Measurements from ENCODE around the gene NKAIN4. TPM values are rescaled to one million over a fixed set of nuclear protein-coding genes. Genes with fewer than 3 reads are reported as not detected.

The NKAIN4 gene
- total RNA-seq, 1 donor from 2014 or later: not detected

GRCh38 chr20:63277466-63278272 lies 23.4 kb upstream of the NKAIN4 start:
- intact Hi-C loops (cut with micrococcal nuclease): no loop called here
- DNase-seq: no peak
- ATAC-seq: no peak

GRCh38 chr20:63276956-63277355 lies 22.7 kb upstream of the NKAIN4 start:
- no peak for ATAC-seq
- DNase-seq: no peak
- intact Hi-C loops (cut with micrococcal nuclease): no loop called here

- intact Hi-C loops (cut with micrococcal nuclease): no loop called here
- no peak for ATAC-seq
- no peak for DNase-seq
These were observed 21.6 kb upstream of the NKAIN4 start for GRCh38 chr20:63275825-63276224.

- DNase-seq: no peak
- ATAC-seq: no peak
- intact Hi-C loops (cut with micrococcal nuclease): no loop called here
These were observed 20.3 kb upstream of the NKAIN4 start for GRCh38 chr20:63274381-63275228.

GRCh38 chr20:63273635-63274380 lies 19.5 kb upstream of the NKAIN4 start:
- ATAC-seq: no peak
- intact Hi-C loops (cut with micrococcal nuclease): no loop called here

GRCh38 chr20:63273059-63273579 lies 18.9 kb upstream of the NKAIN4 start:
- intact Hi-C loops (cut with micrococcal nuclease): no loop called here
- ATAC-seq (no peak), DNase-seq (no peak)

More at GRCh38 chr20:63273635-63274380, 19.5 kb upstream of the NKAIN4 start:
- DNase-seq: no peak

GRCh38 chr20:63272105-63273058 lies 18.1 kb upstream of the NKAIN4 start, which contains the start of gene ARFGAP1:
TSS of gene ARFGAP1 (plus strand) at chr20:63272813. CDS start at chr20:63275581, 2,768 bp downstream.
- peak; percentile 98 for ATAC-seq
- peak; percentile 97 for DNase-seq
- intact Hi-C loops (cut with micrococcal nuclease): no loop called here

GRCh38 chr20:63270606-63271325 lies 16.5 kb upstream of the NKAIN4 start:
- no peak for DNase-seq
- intact Hi-C loops (cut with micrococcal nuclease): no loop called here
- no peak for ATAC-seq

- no peak for DNase-seq
- no peak for ATAC-seq
- intact Hi-C loops (cut with micrococcal nuclease): no loop called here
These were observed 15.5 kb upstream of the NKAIN4 start for GRCh38 chr20:63269724-63270123.

- DNase-seq: no peak
- no peak for ATAC-seq
- intact Hi-C loops (cut with micrococcal nuclease): no loop called here
These were observed 14.6 kb upstream of the NKAIN4 start for GRCh38 chr20:63268671-63269439.

GRCh38 chr20:63268256-63268655 lies 14.0 kb upstream of the NKAIN4 start:
- intact Hi-C loops (cut with micrococcal nuclease): no loop called here
- no peak for ATAC-seq

GRCh38 chr20:63267691-63268090 lies 13.4 kb upstream of the NKAIN4 start:
- intact Hi-C loops (cut with micrococcal nuclease): no loop called here
- DNase-seq (no peak), ATAC-seq (no peak)

More at GRCh38 chr20:63268256-63268655, 14.0 kb upstream of the NKAIN4 start:
- DNase-seq: no peak

GRCh38 chr20:63265891-63266515 lies 11.7 kb upstream of the NKAIN4 start:
- ATAC-seq (no peak), DNase-seq (no peak)
- intact Hi-C loops (cut with micrococcal nuclease): no loop called here

- DNase-seq (no peak), ATAC-seq (no peak)
- intact Hi-C loops (cut with micrococcal nuclease): no loop called here
These were observed 10.3 kb upstream of the NKAIN4 start for GRCh38 chr20:63264519-63264918.

GRCh38 chr20:63264000-63264399 lies 9.7 kb upstream of the NKAIN4 start:
- ATAC-seq: no peak

GRCh38 chr20:63262836-63263235 lies 8.6 kb upstream of the NKAIN4 start:
- DNase-seq (no peak), ATAC-seq (no peak)
- intact Hi-C loops (cut with micrococcal nuclease): no loop called here

More at GRCh38 chr20:63264000-63264399, 9.7 kb upstream of the NKAIN4 start:
- DNase-seq: no peak
- intact Hi-C loops (cut with micrococcal nuclease): no loop called here

Measured in left ventricle myocardium superior (tissue), 1 donor.